ENCODE results near the gene MST1. TPM values are rescaled to one million over a fixed set of nuclear protein-coding genes. Genes with fewer than 3 reads are reported as not detected.
A peak's percentile ranks its signal among the peaks of the same experiment; 100 is the strongest.

Gene MST1
- total RNA-seq, 4 donors from 2014 or later, result 0.10 to 4.8 (median 2.4) TPM

DNA sequence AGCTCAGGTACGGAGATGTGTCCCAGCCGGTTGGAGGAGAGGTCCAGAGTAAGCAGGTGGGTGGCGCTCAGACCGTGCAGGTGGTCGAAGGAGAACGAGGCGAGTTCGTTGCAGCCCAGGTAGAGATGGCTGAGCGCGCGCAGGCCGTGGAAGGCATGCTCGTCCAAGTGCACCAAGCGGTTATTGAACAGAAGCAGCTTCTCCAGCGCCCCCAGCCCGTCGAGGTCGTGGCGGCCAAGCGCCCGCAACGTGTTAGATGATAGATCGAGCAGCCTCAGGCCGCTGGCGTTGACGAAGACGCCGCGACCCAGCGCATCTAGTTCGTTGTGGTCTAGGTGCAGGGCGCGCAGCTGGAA is 29.6 kb upstream of the MST1 start:
- intact Hi-C loops (cut with DNase I; ENCODE audit: low total_unique reads) (no loop called here), in situ Hi-C loops (cut with MboI; ENCODE audit: low sequenced_read_pairs in 4 of 4) (no loop called here)
- DNase-seq (no peak), ATAC-seq (no peak)
- TF ChIP-seq, protein P1, sequence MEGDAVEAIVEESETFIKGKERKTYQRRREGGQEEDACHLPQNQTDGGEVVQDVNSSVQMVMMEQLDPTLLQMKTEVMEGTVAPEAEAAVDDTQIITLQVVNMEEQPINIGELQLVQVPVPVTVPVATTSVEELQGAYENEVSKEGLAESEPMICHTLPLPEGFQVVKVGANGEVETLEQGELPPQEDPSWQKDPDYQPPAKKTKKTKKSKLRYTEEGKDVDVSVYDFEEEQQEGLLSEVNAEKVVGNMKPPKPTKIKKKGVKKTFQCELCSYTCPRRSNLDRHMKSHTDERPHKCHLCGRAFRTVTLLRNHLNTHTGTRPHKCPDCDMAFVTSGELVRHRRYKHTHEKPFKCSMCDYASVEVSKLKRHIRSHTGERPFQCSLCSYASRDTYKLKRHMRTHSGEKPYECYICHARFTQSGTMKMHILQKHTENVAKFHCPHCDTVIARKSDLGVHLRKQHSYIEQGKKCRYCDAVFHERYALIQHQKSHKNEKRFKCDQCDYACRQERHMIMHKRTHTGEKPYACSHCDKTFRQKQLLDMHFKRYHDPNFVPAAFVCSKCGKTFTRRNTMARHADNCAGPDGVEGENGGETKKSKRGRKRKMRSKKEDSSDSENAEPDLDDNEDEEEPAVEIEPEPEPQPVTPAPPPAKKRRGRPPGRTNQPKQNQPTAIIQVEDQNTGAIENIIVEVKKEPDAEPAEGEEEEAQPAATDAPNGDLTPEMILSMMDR (IDR thresholded peaks at IDR 0.05 in 4 of 5, conservative IDR thresholded peaks at IDR 0.05 in 1 of 5), result no peak
- TF ChIP-seq POLR2A (IDR thresholded peaks at IDR 0.05), result no peak
- H3K36me3 ChIP-seq, result peaks cover 0 to 31% of the 10 kb centered on the region in 2 donors
- no peaks in the 10 kb centered on the region for H3K27me3 ChIP-seq
- H3K27ac ChIP-seq, result peak overlapping the region in 3 of 4 donors; percentile 68 to 82 (median 74)
- peak overlapping the region; percentile 42 to 65 (median 63) for H3K4me3 ChIP-seq
- H3K4me1 ChIP-seq, result peaks cover 23 to 46% of the 10 kb centered on the region in 2 donors
- H3K9me3 ChIP-seq, result no peaks in the 10 kb centered on the region

DNA sequence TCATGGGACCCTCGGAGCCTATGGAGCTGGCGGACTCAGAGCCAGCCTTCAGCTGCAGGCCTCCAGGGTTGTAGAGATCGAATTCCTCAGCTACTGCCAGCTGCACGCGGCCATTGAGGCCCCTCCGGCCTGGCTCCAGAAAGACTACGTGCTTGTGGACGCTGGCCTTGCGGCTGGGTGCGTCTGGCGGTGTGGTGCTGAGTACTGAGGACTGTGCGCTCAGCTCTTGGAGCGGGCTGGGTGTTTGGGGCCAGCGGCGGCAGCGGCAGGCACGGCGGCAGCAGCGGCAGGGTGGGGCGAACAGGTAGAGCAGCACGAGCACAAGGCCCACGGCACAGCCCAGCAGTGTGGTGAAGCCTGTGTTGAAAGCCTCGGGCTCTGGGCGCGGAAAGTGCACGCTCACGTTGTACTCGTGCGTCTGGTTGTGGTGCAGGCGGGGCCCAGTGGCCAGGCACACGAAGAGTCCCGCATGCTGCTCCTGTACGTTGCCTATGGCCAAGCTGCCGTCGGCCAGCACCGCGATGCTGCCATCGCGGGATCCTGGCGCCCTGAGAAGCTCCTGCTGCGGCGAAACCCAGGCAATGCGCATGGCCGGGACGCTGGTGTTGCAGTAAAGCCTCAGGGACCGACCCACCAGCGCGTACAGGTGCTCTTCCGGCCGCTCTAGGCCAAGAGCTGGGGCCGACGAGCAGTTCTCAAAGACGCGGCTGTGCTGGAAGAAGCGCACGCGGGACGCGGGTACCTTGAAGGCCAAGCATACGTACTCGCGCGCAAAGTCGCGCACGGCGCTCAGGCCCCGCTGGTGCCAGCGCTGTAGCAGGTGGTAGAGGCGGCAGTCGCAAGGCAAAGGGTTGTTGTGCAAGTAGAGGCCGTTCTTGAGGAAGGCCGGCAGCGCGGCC is 28.9 kb upstream of the MST1 start:
- DNase-seq (peak in 1 of 2 donors; percentile 35), ATAC-seq (no peak)
- H3K4me3 ChIP-seq, result peak overlapping the region in 2 of 4 donors; percentile 64 to 65

DNA sequence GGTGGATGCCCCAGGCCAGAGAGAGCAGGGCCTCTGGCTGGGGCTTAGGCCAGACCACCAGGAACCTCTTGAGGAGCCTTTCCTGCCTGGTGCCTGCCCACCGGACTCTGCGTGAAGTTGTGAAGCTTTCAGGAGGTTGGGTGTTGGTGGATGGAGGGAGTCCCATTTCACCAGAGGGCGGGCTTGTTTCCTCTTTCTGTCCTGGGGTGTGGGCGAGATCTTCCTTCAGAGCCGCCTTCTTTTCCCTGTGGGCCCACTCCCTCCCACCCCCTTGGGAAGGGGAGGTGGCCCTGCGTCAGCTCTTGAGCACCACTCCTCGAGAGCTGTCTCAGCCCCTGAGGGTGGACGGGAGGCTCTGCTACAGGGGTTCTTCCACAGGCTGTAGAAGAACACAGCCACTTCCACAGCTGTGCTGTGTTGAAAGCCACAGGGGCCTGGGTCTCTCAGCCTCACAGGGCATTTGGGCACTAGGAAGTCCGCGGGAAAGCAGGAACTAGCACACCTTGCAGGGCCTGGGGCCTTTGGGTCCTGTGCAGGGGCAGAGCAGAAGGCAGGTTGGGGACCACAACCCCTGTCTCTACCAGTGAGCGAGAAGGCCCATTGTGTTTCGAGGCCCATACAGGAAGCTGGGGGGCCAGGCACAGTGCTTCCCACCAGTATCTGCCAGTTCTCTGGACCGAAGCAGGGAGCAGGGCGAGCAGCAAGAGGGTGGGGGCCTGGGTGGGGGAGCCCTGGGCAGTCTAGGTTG is 28.1 kb upstream of the MST1 start:
- Histone ChIP-seq H3K9me3 (no peaks in the 10 kb centered on the region), H3K4me1 (peaks cover 16 to 42% of the 10 kb centered on the region in 2 donors), H3K36me3 (peaks cover 0 to 32% of the 10 kb centered on the region in 2 donors), H3K27me3 (no peaks in the 10 kb centered on the region), H3K4me3 (no peak overlapping the region), H3K27ac (no peak overlapping the region)
- in situ Hi-C loops (cut with MboI; ENCODE audit: low sequenced_read_pairs in 4 of 4) (no loop called here), intact Hi-C loops (cut with DNase I; ENCODE audit: low total_unique reads) (no loop called here)
- ATAC-seq, result no peak
- TF ChIP-seq, protein P1 (IDR thresholded peaks at IDR 0.05 in 4 of 5, conservative IDR thresholded peaks at IDR 0.05 in 1 of 5), result no peak
- no peak for TF ChIP-seq POLR2A (IDR thresholded peaks at IDR 0.05)
- peak in 1 of 2 donors; percentile 13 for DNase-seq

More for the DNA sequence above, 28.9 kb upstream of the MST1 start:
- in situ Hi-C loops (cut with MboI; ENCODE audit: low sequenced_read_pairs in 4 of 4) (no loop called here), intact Hi-C loops (cut with DNase I; ENCODE audit: low total_unique reads) (no loop called here)
- Histone ChIP-seq H3K9me3 (no peaks in the 10 kb centered on the region), H3K27ac (no peak overlapping the region), H3K36me3 (peaks cover 0 to 31% of the 10 kb centered on the region in 2 donors), H3K27me3 (no peaks in the 10 kb centered on the region), H3K4me1 (peaks cover 23 to 45% of the 10 kb centered on the region in 2 donors)
- TF ChIP-seq, protein P1 (IDR thresholded peaks at IDR 0.05 in 4 of 5, conservative IDR thresholded peaks at IDR 0.05 in 1 of 5), result no peak
- no peak for TF ChIP-seq POLR2A (IDR thresholded peaks at IDR 0.05)

DNA sequence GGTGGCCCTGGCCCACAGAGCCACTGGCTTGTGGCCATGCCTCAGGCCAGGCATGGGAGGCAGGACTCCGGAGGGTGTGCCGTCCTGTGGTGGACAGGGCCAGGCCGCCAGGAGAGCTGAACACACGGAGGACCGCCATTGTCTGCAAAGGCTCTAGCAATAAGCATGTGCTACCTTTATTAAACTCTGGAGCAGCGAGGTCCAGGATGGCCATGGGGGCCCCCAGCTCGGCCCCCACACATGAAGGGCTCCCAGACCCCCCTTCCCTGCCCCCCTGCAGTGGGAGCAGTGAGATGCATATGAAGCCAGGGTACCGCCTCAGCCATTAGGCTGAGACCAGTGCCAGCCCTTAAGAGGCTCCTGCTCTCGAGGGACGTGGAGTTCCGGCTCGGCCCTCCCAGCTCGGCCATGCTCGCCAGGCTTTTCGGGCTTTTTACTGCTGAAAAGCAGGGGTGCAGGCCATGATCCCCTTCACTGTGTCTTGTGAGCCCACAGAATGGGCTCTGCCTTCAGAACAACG is 27.5 kb upstream of the MST1 start:
- Histone ChIP-seq H3K36me3 (peaks cover 0 to 29% of the 10 kb centered on the region in 2 donors), H3K27ac (no peak overlapping the region), H3K4me1 (peaks cover 16 to 42% of the 10 kb centered on the region in 2 donors), H3K27me3 (no peaks in the 10 kb centered on the region), H3K9me3 (no peaks in the 10 kb centered on the region), H3K4me3 (no peak overlapping the region)
- ATAC-seq (no peak), DNase-seq (no peak)
- in situ Hi-C loops (cut with MboI; ENCODE audit: low sequenced_read_pairs in 4 of 4), result no loop called here
- TF ChIP-seq, protein P1 (IDR thresholded peaks at IDR 0.05 in 4 of 5, conservative IDR thresholded peaks at IDR 0.05 in 1 of 5), result no peak
- no peak for TF ChIP-seq POLR2A (IDR thresholded peaks at IDR 0.05)
- intact Hi-C loops (cut with DNase I; ENCODE audit: low total_unique reads), result no loop called here

Data from gastrocnemius medialis (tissue), 4 donors.